HEK293 (cell line): ENCODE measurements around the gene ICOSLG.
"Not testable (repeated sequence)": the region's sequence is repeated elsewhere in the genome, so short reads cannot be mapped to it uniquely, and the experiment has no call there.

Source experiments
- CTCF ChIA-PET: fragments of 350-600 bp; formaldehyde crosslinking; extraction: SDS; loops from one replicate; lab custom pipeline; 2021; ENCODE audit warnings: antibody characterized with exemption; lab: Yijun Ruan, JAX
- POLR2A ChIA-PET: fragments of 300-600 bp; formaldehyde crosslinking; extraction: SDS; loops from one replicate; lab custom pipeline; 2020; ENCODE audit warnings: antibody characterized with exemption, inconsistent platforms; lab: Yijun Ruan, JAX
- H3K27ac ChIP-seq: fragments of 200-500 bp; sonication (Bioruptor generic); 2 replicates; pipeline ENCODE4 v1.5.1; 2014; ENCODE audit warnings: low read depth, low read length, control low read depth, inconsistent platforms; ENCODE audit errors: extremely low read depth
- H3K36me3 ChIP-seq, 2 experiments: fragments of 200-500 bp in 1 of 2; sonication (Bioruptor generic) in 1 of 2; 1 replicate in 1 of 2; 2 replicates in 1 of 2; pipeline ENCODE4 v1.5.1; 2014 to 2017; ENCODE audit warnings: inconsistent platforms in 2 of 2, low read length in 2 of 2; ENCODE audit not compliant: control insufficient read depth in 2 of 2, insufficient read depth in 1 of 2
- H3K4me1 ChIP-seq: fragments of 200-500 bp; sonication (Bioruptor generic); 2 replicates; pipeline ENCODE4 v1.5.1; 2014; ENCODE audit warnings: mild to moderate bottlenecking, low read length, inconsistent platforms; ENCODE audit not compliant: control insufficient read depth, insufficient read depth
- H3K4me3 ChIP-seq: 2 replicates; pipeline ENCODE4 v1.5.1; 2011; ENCODE audit warnings: low read depth, mild to moderate bottlenecking, control low read depth, low read length, moderate library complexity
- H3K9me3 ChIP-seq: fragments of 200-500 bp; sonication (Bioruptor generic); 2 replicates; pipeline ENCODE4 v1.5.1; 2014; ENCODE audit warnings: low read depth, low read length, inconsistent platforms; ENCODE audit not compliant: control insufficient read depth, insufficient read depth

Gene ICOSLG

DNA sequence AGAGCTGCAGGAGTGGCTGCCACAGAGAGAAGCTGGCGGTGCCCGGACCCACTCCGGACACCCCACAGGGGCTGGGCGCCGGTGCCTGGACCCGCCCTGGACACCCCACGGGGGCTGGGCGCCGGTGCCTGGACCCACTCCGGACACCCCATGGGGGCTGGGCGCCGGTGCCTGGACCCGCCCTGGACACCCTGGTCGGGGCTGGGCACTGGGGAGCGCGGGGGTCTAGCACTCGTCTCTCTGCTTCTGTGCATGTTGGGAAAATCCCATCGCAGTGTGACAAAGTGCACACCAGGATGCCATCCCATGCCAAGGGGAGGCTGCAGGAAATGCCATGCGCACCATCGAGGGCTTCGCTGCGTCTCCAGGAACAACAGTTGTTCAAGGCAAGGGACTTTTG is 11.2 kb downstream of the ICOSLG start:
- H3K27ac ChIP-seq, H3K4me3 ChIP-seq, CTCF ChIA-PET, POLR2A ChIA-PET, H3K36me3 ChIP-seq, H3K4me1 ChIP-seq, H3K9me3 ChIP-seq: not testable (repeated sequence)

DNA sequence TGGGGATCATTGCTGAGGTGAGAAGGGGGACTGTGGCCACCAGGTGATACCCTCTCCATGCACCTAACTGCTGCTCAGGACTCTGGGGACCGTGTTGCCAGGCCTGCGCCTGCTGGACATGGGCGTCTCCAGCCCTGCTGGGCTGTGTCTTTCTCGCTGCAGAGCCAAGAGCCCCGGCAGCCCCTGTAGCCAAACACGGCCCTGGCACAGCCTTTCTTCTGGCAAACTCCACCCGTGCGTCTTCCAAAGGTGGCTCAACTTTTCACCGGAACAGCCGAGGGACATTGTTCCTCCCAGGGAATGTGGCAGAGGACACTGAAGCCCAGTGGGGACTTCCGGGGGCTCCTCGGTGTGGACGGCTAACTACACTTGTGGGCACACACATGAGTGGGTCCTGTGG is 12.6 kb downstream of the ICOSLG start:
- CTCF ChIA-PET, H3K9me3 ChIP-seq, H3K27ac ChIP-seq, H3K36me3 ChIP-seq, H3K4me3 ChIP-seq, H3K4me1 ChIP-seq, POLR2A ChIA-PET: not testable (repeated sequence)

DNA sequence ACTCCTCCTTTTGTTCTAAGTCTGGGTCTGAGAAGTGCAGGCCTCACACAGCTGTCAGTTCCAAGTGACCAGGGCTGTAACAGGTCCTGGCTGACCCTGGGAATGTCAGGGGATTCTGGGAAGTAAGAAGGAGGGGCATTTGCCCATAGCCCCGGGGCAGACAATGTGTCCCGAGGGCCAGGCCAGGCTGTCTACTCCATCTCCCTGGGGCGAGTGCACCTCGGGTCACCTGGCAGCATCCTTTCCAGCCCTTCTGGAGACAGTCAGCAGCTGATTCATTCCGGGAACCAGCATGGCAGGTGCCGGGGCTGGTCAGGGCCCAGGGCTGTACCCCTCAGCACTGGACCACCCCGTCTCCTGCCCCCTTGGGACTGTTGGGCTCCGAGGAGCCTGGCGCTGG is 13.1 kb downstream of the ICOSLG start:
- H3K36me3 ChIP-seq, H3K27ac ChIP-seq, POLR2A ChIA-PET, CTCF ChIA-PET, H3K4me1 ChIP-seq, H3K4me3 ChIP-seq, H3K9me3 ChIP-seq: not testable (repeated sequence)

DNA sequence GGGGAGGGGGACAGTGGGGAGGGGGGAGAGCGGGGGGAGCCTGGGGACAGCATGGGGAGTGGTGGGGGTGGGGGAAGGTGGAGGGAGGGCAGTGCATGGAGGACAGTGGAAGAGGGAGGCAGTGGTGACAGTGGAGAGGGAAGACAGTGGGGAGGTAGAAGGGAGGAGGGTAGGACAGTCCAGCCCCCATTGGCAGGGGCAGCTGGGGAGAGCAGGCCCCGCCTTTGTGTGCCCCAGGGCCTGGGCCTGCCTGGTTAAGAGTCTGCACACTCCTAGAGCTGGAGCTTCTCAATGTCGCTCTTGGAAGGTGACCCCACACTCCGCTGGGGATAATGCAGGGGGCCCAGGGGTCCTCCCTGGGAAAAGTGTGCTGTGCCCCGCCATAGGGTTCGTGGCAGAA is 15.1 kb downstream of the ICOSLG start:
- H3K4me1 ChIP-seq, H3K9me3 ChIP-seq, H3K36me3 ChIP-seq, CTCF ChIA-PET, POLR2A ChIA-PET, H3K27ac ChIP-seq, H3K4me3 ChIP-seq: not testable (repeated sequence)

DNA sequence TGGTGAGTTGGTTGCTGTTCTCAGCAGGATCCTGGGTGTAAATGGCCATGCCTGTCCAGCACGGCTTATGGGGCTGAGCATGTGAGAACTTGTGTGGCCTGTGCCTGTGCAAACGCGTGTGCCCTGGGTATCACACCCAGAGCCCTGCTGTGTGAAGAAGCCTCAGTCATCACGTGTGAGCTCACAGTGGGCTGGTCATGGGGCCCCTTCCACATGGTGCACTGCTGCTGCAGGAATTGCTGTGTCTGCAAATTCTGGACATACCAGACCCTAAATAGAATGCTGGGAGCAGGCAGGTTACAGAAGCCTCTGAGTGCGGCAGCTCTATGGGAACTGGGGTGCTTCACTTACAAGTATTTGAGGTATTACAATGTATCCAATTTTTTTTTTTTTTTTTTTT is 17.4 kb downstream of the ICOSLG start:
- H3K27ac ChIP-seq, H3K4me3 ChIP-seq, H3K36me3 ChIP-seq, POLR2A ChIA-PET, H3K4me1 ChIP-seq, CTCF ChIA-PET, H3K9me3 ChIP-seq: not testable (repeated sequence)

DNA sequence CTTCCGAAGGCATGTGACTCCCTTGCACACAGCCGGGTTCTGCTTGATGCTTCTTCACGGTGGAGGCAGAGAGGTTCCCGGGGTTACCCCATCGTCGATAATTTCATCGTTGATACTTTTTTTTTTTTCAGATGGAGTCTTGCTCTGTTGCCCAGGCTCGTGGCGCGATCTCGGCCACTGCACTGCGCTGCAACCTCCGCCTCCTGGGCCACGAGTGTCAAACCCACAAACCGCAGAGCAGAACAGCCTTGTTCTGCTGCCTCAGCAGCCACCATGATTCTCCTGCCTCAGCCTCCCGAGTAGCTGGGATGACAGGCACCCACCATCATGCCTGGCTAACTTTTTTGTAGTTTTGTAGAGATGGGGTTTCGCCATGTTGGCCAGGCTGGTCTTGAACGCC is 20.1 kb downstream of the ICOSLG start:
- CTCF ChIA-PET, H3K27ac ChIP-seq, H3K4me1 ChIP-seq, H3K36me3 ChIP-seq, H3K9me3 ChIP-seq, H3K4me3 ChIP-seq, POLR2A ChIA-PET: not testable (repeated sequence)

DNA sequence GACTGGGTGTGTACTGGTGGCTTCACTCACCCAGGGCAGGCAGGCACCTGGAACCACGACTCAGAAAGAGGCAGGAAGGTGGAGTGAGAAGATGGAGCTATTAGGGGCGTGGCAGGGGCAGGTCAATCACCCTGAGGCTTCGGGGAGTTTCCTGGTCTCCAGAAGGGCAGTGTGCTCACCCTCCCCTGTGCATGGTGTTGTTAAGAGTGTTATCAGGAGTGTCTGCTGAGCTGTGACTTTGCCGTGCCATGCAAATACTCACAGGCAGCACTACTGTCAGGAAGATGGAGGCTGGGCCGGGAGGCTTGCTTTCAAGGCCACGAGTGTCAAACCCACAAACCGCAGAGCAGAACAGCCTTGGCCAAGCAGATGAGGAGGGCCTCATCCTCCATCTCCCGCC is 22.3 kb downstream of the ICOSLG start:
- H3K4me3 ChIP-seq, H3K27ac ChIP-seq, H3K4me1 ChIP-seq, H3K36me3 ChIP-seq, H3K9me3 ChIP-seq, CTCF ChIA-PET, POLR2A ChIA-PET: not testable (repeated sequence)

DNA sequence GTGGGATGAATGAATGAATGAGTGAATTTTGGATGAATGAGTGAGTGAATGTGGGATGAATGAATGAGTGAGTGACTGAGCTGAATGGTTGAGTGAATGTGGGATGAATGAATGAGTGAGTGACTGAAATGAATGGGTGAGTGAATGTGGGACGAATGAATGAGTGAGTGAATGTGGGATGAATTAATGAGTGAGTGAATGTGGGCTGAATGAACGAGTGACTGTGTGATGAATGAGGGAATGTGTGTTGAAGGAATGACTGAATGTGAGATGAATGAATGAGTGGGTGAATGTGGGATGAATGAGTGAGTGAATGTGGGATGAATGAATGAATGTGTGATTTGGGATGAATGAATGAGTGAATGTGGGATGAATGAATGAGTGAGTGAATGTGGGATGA is 28.8 kb downstream of the ICOSLG start:
- CTCF ChIA-PET: not testable (repeated sequence)

DNA sequence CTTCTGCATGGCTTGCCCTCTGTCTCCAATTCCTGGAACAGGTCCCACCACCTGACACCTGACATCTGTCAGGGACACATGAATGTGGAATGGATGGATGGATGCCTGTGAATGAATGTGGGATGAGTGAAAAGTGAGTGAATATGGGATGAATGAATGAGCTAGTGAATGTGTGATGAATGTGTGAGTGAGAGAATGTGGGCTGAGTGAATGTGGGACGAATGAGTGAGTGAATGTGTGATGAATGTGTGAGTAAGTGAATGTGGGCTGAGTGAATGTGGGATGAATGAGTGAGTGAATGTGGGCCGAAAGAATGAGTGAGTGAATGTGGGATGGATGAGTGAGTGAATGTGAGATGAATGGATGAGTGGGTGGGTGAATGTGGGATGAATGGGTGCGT is 29.2 kb downstream of the ICOSLG start:
- H3K4me1 ChIP-seq, H3K36me3 ChIP-seq, H3K9me3 ChIP-seq, POLR2A ChIA-PET, CTCF ChIA-PET, H3K4me3 ChIP-seq, H3K27ac ChIP-seq: not testable (repeated sequence)

More for the DNA sequence above, 28.8 kb downstream of the ICOSLG start:
- H3K36me3 ChIP-seq, H3K4me3 ChIP-seq, H3K4me1 ChIP-seq, H3K27ac ChIP-seq, H3K9me3 ChIP-seq, POLR2A ChIA-PET: not testable (repeated sequence)

DNA sequence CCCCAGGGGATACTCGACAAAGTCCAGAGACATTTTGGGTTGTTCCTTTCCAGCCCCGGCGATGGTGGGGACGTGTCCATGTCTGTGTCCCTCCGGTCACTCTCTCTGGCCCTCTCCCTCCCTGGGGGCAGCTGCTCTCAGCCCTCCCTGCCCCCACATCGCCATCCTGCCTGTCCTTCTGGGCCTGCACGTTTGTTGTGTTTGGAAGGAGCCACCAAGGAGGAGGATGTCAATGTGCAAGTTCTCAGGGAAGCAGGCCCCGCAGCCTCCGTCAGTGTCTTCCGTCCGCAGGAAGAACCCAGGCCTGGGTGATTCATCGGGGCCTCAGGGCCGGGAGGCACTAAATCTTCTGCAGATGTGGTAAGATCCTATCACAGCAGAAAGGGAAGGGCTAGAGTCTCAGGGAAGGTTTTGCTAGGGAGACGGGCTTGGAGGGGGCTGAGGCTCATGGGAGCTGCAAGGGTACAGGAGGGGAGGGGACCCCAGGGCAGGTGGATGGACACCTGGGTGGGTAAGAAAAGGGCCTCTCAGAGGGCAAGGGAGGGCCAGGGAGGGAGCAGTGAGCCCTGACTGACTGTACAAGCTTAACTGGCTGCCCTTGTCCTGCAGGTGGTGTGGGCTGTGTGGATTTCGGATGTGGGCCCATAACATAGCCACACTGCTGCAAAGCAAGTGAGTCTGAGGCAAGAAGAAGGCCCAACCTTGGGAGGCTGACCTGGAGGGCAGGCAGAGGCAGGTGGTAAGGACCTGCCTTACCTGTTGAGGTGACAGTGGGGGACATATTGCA is 32.7 kb downstream of the ICOSLG start:
- H3K9me3 ChIP-seq, H3K4me3 ChIP-seq, H3K4me1 ChIP-seq, POLR2A ChIA-PET, CTCF ChIA-PET, H3K27ac ChIP-seq, H3K36me3 ChIP-seq: not testable (repeated sequence)

DNA sequence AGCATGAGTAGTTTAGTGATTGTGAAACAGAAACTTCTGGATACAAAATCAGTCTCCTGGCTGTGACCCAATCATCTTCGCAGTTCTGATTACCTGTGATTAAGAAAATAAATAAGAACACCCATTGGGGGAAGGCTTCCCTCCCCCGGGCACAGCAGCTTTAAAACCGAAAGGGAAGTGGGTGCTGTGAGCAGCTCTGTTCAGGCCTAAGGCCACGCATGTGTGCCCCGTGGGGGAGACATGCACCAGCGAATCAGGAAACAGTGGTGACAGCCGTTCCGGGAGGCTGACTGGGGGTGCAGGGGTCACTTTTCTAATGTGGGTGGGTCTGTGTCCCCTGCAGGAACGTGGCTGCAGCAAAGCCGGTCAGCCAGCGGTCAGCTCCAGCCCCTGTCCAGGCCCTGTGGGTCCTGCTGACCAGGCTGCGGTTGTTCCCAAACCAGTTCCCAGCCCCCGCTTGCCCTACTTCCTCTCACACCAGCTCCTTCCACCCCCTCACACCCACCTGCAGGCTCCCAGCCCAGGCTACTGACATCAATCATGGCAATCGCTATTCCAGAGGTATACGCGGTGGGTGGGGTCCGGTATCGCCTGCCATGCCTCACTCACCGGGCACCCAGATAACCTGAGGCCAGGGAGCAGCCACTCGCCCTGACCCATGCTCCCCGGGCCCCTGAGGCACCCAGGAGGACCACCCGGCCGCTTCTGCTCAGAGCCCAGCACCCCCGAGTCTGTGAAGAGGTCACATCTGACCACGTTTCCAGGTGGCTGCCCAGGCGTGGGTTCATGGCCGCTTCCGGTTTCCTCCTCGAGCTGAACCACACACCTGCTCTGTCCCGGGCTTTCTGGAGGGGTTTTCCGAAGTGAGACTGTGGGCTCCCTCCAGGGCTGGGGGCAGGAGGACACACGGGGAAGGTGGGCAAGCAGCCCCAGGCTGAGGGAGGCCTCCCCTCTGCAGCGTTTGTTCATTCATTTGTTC is 33.8 kb downstream of the ICOSLG start:
- H3K4me1 ChIP-seq, H3K27ac ChIP-seq, H3K9me3 ChIP-seq, POLR2A ChIA-PET, CTCF ChIA-PET, H3K36me3 ChIP-seq, H3K4me3 ChIP-seq: not testable (repeated sequence)
